HG02588 (cell line): ENCODE data around the gene ACR.
A peak's percentile ranks its signal among the peaks of the same experiment; 100 is the strongest.
"Not testable (repeated sequence)": the region's sequence is repeated elsewhere in the genome, so short reads cannot be mapped to it uniquely, and the experiment has no call there.

ENCODE experiments used
- ATAC-seq: cut with Tn5 transposase; IDR thresholded peaks from one replicate; pipeline ENCODE4 v1.9.1; 2021; ENCODE audit warnings: mild to moderate bottlenecking, moderate library complexity; ENCODE audit not compliant: unreplicated experiment

ACR gene

DNA sequence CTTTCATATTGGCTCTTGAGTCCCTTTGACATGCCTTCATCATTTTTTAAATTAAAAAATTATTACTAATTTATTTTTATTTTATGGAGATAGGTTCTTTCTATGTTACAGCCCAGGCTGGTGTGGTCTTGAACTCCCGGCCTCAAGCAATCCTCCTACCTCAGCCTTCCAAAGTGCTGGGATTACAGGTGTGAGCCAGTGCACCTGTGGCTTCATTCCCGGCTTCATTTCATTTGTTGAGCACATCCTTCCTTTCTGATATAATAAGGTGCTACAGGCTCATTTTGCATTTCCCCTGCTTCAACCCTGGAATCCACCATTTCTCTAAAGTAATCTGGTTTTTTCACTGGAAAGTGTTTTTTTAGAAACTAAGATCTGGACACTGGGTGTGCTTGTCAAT is 23.8 kb downstream of the ACR start:
- not testable (repeated sequence) for ATAC-seq

DNA sequence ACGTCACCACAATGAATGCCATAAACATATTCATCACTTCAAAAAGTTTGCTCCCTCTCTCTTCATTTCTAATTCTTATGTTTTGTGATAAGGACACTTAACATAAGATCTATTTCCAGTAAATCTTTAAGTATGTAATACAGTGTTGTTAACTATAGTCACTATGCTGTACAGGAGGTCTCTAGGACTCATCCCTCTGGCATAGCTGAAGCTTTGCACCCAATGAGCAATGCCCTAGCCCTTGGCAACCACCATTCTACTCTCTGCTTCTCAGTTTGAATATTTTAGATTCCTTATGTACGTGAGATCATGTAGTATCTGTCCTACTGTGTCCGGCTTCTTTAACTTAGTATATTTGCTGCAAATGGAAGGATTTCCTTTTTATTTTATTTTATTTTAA is 26.3 kb downstream of the ACR start:
- ATAC-seq = not testable (repeated sequence)

DNA sequence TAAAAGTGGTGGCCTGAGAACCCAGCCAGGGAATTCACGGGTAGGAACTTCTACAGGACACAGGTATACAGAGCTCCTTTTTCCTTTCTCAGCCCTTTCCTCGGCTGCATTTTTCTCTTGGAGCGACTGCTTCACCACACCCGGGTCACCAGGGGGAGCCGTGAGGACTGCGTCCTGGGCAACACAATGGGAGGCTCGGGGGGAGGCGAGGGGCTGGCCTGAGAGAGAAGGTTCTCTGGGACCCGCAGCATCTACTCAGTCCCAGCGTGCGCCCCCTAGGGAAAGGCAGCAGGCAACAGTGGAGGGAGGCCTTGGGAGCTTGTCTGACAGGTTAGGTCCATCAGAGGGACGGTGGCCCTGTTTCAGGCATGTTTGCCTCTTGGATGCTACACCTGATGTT is 37.1 kb downstream of the ACR start:
- ATAC-seq = not testable (repeated sequence)

DNA sequence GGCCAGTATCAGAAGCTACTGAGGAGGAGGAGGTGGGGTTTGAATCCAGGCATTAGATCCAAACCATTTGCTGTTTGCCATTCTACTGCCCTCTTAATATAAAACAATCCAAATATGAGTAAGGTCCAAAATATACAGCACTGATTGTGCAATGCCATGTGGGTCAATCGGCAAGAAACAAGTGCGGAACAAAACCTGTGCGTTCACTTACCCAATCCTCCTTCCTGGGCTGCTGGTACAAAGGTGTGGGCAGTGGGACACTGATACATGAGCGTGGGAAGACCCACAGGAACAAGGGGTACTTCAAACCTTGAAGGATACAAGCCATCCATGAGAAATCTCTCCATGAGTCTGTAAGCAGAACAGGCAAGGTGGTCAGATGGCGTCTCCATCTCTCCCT is 39.6 kb downstream of the ACR start:
- ATAC-seq = not testable (repeated sequence)

DNA sequence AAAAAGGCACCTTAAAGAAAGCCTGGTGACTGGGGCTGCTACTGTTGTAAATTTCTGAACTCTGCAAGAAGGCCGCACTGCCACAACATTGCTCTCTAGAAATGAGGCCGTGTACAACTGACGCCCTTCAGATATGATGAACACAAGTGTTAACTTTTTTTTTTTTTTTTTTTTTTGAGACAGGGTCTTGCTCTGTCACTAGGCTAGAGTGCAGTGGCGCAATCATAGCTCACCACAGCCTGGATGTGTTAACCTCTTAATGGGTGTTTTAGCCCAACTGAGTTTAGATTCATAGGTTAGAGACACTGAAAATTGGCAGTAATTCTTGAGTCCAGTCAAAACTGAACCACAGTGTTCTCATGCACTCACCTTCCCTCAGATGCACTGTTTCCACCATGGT is 42.2 kb downstream of the ACR start:
- not testable (repeated sequence) for ATAC-seq

DNA sequence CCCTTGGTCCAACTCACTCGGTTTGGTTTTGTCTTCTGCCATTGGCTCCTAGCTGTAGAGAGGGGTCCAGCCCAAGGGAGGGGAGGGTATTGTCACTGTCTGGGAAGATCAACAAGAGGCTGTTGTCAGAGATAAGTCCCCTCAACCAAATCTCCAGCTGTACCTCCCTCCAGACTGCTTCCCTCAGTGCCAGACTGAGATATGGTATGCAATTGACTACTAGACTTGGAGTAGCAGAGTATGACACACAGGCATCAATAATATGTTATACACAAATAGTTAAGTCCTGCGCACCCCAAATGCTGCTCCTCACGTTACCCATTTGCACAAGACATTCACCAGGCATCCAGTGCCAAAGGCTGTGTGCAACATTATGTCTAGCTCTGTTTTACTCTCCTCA is 44.2 kb downstream of the ACR start:
- ATAC-seq = not testable (repeated sequence)

DNA sequence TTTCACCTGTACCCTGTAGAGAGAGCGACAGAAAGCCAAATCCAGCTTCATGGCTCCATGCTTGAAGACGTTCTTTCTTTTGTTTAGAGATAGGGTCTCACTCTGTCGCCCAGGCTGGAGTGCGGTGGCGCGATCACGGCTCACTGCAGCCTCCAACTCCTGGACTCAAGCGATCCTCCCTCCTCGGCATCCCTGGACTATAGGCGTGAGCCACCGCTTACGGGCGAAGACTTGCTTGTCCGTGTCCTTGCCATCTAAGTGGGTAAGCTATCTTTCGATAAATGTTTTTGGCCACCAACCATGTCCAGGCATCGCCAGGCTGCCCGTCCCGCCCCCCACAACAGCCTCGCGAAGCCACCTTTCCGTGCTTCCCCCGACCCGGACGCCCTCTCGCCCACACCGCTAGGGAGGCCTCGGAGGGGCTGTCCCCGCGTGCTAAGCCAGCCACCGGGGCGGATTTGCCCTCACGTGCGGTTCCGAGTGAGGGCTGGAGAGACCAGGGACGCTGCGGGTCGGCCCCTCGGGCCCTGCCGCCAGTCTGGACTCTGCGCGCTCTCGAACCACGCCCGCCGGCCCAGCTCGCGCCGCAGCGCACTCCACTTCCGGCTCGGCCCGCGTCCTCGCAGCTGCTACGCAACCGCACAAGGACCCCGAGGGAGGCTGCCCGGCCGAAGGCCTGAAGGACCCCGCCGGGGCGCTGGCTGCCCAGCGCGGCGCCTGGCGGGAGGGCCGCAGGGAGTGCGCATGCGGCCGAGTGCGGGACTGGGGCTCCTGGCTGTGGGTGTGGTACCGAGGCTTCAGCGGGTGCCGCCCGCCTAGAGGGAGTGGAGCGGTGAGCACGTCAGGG is 45.3 kb downstream of the ACR start, which contains the start of gene RABL2B:
RABL2B (minus strand) TSS at position 604 of the 847 bp plus-strand sequence. CDS start 1,342 bp downstream, outside the sequence.
- peak; percentile 97 for ATAC-seq

DNA sequence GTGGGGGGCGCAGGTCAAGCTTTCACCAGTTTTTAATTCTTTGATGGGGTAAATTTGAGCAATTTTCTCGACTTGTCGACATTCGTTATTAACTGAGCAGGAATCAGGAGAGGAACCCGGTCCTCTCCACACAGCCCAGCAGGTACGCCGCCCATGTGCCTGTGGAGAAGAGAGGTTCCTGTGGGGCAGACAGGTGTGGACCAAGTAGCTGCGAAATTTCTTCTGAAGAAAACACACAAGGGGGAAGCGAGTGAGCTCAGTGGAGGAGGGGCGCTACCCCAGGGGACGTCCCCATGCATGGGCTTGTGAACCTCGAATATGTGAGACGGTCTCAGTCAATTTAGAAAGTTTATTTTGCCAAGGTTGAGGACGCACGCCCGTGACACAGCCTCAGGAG is 45.9 kb downstream of the ACR start:
- ATAC-seq = peak; percentile 10

DNA sequence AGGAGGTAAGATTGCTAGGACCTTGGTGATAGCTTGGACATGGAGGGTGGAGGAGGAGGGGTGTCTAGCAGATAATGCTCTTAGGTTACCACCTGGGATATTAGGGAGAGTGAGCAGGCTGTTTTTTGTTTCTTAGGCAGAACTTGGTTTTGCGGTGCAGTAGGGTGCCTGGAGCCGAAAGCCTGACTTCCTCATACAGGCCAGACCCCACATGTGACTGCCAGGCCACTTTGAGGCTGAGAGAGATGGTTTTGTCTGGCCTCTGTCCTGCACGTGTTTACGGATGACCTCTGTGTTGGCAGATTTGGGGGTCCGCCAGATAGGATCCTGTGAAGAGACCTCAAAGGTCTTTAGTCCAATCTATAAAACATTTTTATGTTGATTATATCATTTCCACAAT is 47.3 kb downstream of the ACR start:
- not testable (repeated sequence) for ATAC-seq

DNA sequence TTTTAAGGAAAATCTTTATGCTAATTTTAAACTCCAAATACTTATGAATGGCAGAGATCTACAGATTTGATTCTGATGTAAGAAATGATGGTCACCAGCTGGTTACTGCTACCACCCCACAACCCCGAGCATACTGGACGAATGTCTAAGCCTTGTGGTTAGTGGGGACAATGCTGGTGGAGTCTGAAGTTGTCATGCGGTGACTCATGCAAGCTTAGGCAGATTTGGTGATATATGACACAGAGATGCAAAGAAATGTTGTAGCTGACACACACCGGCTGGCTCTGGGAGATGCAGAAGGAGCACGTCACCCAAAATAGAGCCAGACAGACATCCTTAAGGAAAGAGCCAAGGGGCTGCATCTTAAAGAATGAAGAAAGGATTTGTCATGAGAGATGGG is 48.9 kb downstream of the ACR start:
- ATAC-seq = not testable (repeated sequence)
